GM21619 (cell line): ENCODE results near the gene CCDC192.
"Not testable (repeated sequence)": the region's sequence is repeated elsewhere in the genome, so short reads cannot be mapped to it uniquely, and the experiment has no call there.

Experiments
- ATAC-seq: cut with Tn5 transposase; IDR thresholded peaks from one replicate; pipeline ENCODE4 v1.9.1; 2021; ENCODE audit not compliant: unreplicated experiment

Gene CCDC192

GRCh38 chr5:127702926-127703561 is at the start of gene CCDC192:
Gene CCDC192 (plus strand): TSS chr5:127703391. CDS start chr5:127703446, 55 bp downstream.
- no peak for ATAC-seq

GRCh38 chr5:127656825-127657224 is 46.4 kb upstream of the CCDC192 start:
- no peak for ATAC-seq

GRCh38 chr5:127660047-127660733 is 43.0 kb upstream of the CCDC192 start:
- no peak for ATAC-seq

GRCh38 chr5:127664093-127664492 is 39.1 kb upstream of the CCDC192 start:
- ATAC-seq = no peak

- no peak for ATAC-seq
These were observed 37.5 kb upstream of the CCDC192 start for GRCh38 chr5:127665641-127666040.

- ATAC-seq = no peak
These were observed 37.0 kb upstream of the CCDC192 start for GRCh38 chr5:127666043-127666716.

GRCh38 chr5:127667926-127668325 is 35.3 kb upstream of the CCDC192 start:
- no peak for ATAC-seq

GRCh38 chr5:127671218-127671617 is 32.0 kb upstream of the CCDC192 start:
- ATAC-seq = no peak

- no peak for ATAC-seq
These were observed 29.9 kb upstream of the CCDC192 start for GRCh38 chr5:127673117-127673800.

GRCh38 chr5:127676951-127677350 is 26.2 kb upstream of the CCDC192 start:
- ATAC-seq = not testable (repeated sequence)

GRCh38 chr5:127679691-127680330 is 23.4 kb upstream of the CCDC192 start:
- ATAC-seq = not testable (repeated sequence)

GRCh38 chr5:127680595-127680994 is 22.6 kb upstream of the CCDC192 start:
- no peak for ATAC-seq

- ATAC-seq = no peak
These were observed 20.2 kb upstream of the CCDC192 start for GRCh38 chr5:127683008-127683407.

- ATAC-seq = no peak
These were observed 18.3 kb upstream of the CCDC192 start for GRCh38 chr5:127684726-127685467.

- ATAC-seq = no peak
These were observed 17.5 kb upstream of the CCDC192 start for GRCh38 chr5:127685662-127686061.

GRCh38 chr5:127686424-127686823 is 16.8 kb upstream of the CCDC192 start:
- no peak for ATAC-seq

GRCh38 chr5:127694518-127695171 is 8.5 kb upstream of the CCDC192 start:
- no peak for ATAC-seq

GRCh38 chr5:127695346-127695745 is 7.8 kb upstream of the CCDC192 start:
- no peak for ATAC-seq

- no peak for ATAC-seq
These were observed 6.5 kb upstream of the CCDC192 start for GRCh38 chr5:127696683-127697082.
